ENCODE measurements around the gene DENND1A.

DNA sequence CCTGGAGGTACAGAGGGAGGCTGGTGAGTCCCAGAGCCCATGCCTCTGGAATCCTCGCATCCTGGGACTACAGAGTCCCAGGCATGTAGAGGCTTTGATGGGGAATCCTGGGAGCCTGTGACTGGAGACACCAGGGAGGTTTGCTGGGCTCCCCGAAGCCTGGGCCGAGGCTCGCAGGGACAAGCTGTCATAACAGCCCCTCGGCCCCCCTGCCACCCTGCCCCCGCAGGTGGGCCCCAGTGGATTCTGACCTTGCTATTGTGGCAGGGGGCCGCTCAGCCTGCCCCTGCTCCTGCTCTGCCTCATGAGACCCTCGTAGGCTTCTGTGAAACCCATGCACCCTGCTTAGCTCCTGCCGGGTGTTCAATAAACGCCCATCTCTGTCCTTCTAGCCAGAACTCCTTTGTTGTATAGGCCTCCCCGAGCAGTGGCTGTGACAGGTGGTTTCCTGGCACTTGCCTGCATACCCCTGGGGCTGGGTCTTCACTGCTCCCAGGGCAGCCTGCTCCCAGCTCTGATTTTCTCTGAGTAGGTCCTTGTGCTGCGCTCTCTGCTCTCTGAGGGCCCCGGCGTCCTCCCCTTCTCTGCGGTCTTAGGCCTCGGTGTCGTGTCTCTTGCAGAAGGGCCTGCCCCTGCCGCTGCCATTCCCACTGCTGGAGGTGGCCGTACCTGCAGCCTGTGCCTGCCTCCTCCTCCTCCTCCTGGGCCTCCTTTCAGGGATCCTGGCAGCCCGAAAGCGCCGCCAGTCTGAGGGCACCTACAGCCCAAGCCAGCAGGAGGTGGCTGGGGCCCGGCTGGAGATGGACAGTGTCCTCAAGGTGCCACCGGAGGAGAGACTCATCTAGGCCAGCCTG is 553.5 kb downstream of the DENND1A start:
- no peak for TF ChIP-seq POLR2A (IDR thresholded peaks at IDR 0.05)
- TF ChIP-seq, protein P1, sequence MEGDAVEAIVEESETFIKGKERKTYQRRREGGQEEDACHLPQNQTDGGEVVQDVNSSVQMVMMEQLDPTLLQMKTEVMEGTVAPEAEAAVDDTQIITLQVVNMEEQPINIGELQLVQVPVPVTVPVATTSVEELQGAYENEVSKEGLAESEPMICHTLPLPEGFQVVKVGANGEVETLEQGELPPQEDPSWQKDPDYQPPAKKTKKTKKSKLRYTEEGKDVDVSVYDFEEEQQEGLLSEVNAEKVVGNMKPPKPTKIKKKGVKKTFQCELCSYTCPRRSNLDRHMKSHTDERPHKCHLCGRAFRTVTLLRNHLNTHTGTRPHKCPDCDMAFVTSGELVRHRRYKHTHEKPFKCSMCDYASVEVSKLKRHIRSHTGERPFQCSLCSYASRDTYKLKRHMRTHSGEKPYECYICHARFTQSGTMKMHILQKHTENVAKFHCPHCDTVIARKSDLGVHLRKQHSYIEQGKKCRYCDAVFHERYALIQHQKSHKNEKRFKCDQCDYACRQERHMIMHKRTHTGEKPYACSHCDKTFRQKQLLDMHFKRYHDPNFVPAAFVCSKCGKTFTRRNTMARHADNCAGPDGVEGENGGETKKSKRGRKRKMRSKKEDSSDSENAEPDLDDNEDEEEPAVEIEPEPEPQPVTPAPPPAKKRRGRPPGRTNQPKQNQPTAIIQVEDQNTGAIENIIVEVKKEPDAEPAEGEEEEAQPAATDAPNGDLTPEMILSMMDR (IDR thresholded peaks at IDR 0.05), result no peak
